Activated T-cell treated with anti-CD3 and anti-CD28 coated beads, Interleukin-2, amount 50 U/mL, for 24 hours (primary cell): ENCODE results near the gene TVP23A.

Source experiments
- DNase-seq: peaks from one replicate; pipeline ENCODE4 v3.0.0-alpha.2; 2020
- H3K27ac Mint-ChIP-seq: 2 replicates; pipeline ENCODE4 v1.8.0; 2020; ENCODE audit warnings: mild to moderate bottlenecking, mixed read lengths
- H3K27me3 Mint-ChIP-seq: 2 replicates; pipeline ENCODE4 v1.8.0; 2020; ENCODE audit warnings: mixed read lengths
- H3K36me3 Mint-ChIP-seq: 2 replicates; pipeline ENCODE4 v1.8.0; 2020; ENCODE audit warnings: low read depth, mixed read lengths
- H3K4me1 Mint-ChIP-seq: 2 replicates; pipeline ENCODE4 v1.8.0; 2020; ENCODE audit warnings: low read depth, mixed read lengths
- H3K4me3 Mint-ChIP-seq: 2 replicates; pipeline ENCODE4 v1.8.0; 2020; ENCODE audit warnings: mild to moderate bottlenecking, moderate library complexity, mixed read lengths
- H3K9me3 Mint-ChIP-seq: 2 replicates; pipeline ENCODE4 v1.8.0; 2020; ENCODE audit warnings: mixed read lengths

TVP23A gene

GRCh38 chr16:10817963-10818941 is at the start of gene TVP23A:
TVP23A (minus strand) TSS chr16:10818794; CDS start chr16:10818493, 301 bp downstream.
- no peak for DNase-seq
- no peaks in the 10 kb centered on the region for H3K36me3 Mint-ChIP-seq
- H3K4me3 Mint-ChIP-seq: no peak within 1 kb of the TSS
- peaks cover 17% of the 10 kb centered on the region for H3K27me3 Mint-ChIP-seq
- peaks cover 1% of the 10 kb centered on the region for H3K4me1 Mint-ChIP-seq
- no peak within 1 kb of the TSS for H3K27ac Mint-ChIP-seq
- no peaks in the 10 kb centered on the region for H3K9me3 Mint-ChIP-seq

- Mint-ChIP-seq H3K4me1 (peaks cover 45% of the 10 kb centered on the region), H3K4me3 (no peak overlapping the region), H3K27ac (no peak overlapping the region)
Measured at GRCh38 chr16:10868104-10868595, 49.6 kb upstream of the TVP23A start.

GRCh38 chr16:10867199-10867598 is 48.6 kb upstream of the TVP23A start:
- Mint-ChIP-seq H3K4me3 (no peak overlapping the region), H3K27me3 (peaks cover 29% of the 10 kb centered on the region), H3K9me3 (no peaks in the 10 kb centered on the region), H3K27ac (no peak overlapping the region), H3K4me1 (peaks cover 43% of the 10 kb centered on the region), H3K36me3 (no peaks in the 10 kb centered on the region)
- no peak for DNase-seq

More at GRCh38 chr16:10868104-10868595, 49.6 kb upstream of the TVP23A start:
- Mint-ChIP-seq H3K36me3 (no peaks in the 10 kb centered on the region), H3K9me3 (no peaks in the 10 kb centered on the region), H3K27me3 (peaks cover 30% of the 10 kb centered on the region)
- DNase-seq: no peak

GRCh38 chr16:10865991-10866966 is 47.7 kb upstream of the TVP23A start:
- Mint-ChIP-seq H3K36me3 (no peaks in the 10 kb centered on the region), H3K4me3 (no peak overlapping the region), H3K4me1 (peaks cover 37% of the 10 kb centered on the region), H3K9me3 (no peaks in the 10 kb centered on the region), H3K27me3 (peaks cover 31% of the 10 kb centered on the region), H3K27ac (no peak overlapping the region)
- no peak for DNase-seq

GRCh38 chr16:10862438-10862837 is 43.8 kb upstream of the TVP23A start:
- peaks cover 14% of the 10 kb centered on the region for H3K9me3 Mint-ChIP-seq
- peaks cover 18% of the 10 kb centered on the region for H3K27me3 Mint-ChIP-seq
- H3K4me3 Mint-ChIP-seq: no peak overlapping the region
- no peak overlapping the region for H3K27ac Mint-ChIP-seq
- H3K36me3 Mint-ChIP-seq: no peaks in the 10 kb centered on the region
- no peak for DNase-seq
- H3K4me1 Mint-ChIP-seq: peaks cover 4% of the 10 kb centered on the region

GRCh38 chr16:10859658-10860057 is 41.1 kb upstream of the TVP23A start:
- Mint-ChIP-seq H3K27me3 (peaks cover 12% of the 10 kb centered on the region), H3K4me3 (no peak overlapping the region), H3K36me3 (no peaks in the 10 kb centered on the region), H3K4me1 (peaks cover 4% of the 10 kb centered on the region), H3K27ac (no peak overlapping the region), H3K9me3 (peaks cover 14% of the 10 kb centered on the region)
- no peak for DNase-seq

GRCh38 chr16:10859020-10859419 is 40.4 kb upstream of the TVP23A start:
- Mint-ChIP-seq H3K27ac (no peak overlapping the region), H3K4me1 (peaks cover 4% of the 10 kb centered on the region), H3K9me3 (peaks cover 14% of the 10 kb centered on the region), H3K27me3 (peaks cover 11% of the 10 kb centered on the region), H3K36me3 (no peaks in the 10 kb centered on the region), H3K4me3 (no peak overlapping the region)
- no peak for DNase-seq

GRCh38 chr16:10858203-10858602 is 39.6 kb upstream of the TVP23A start:
- Mint-ChIP-seq H3K36me3 (no peaks in the 10 kb centered on the region), H3K27ac (no peak overlapping the region), H3K4me1 (peaks cover 5% of the 10 kb centered on the region), H3K27me3 (peaks cover 8% of the 10 kb centered on the region), H3K9me3 (peaks cover 14% of the 10 kb centered on the region), H3K4me3 (no peak overlapping the region)
- no peak for DNase-seq

- Mint-ChIP-seq H3K9me3 (peaks cover 14% of the 10 kb centered on the region), H3K4me3 (no peak overlapping the region), H3K36me3 (no peaks in the 10 kb centered on the region), H3K27ac (no peak overlapping the region), H3K27me3 (no peaks in the 10 kb centered on the region), H3K4me1 (peaks cover 13% of the 10 kb centered on the region)
- no peak for DNase-seq
Measured at GRCh38 chr16:10856042-10856441, 37.4 kb upstream of the TVP23A start.

GRCh38 chr16:10852948-10853347 is 34.4 kb upstream of the TVP23A start:
- Mint-ChIP-seq H3K4me3 (no peak overlapping the region), H3K9me3 (no peaks in the 10 kb centered on the region), H3K27ac (no peak overlapping the region), H3K4me1 (peaks cover 13% of the 10 kb centered on the region), H3K36me3 (no peaks in the 10 kb centered on the region), H3K27me3 (no peaks in the 10 kb centered on the region)
- DNase-seq: no peak

- no peaks in the 10 kb centered on the region for H3K9me3 Mint-ChIP-seq
- no peaks in the 10 kb centered on the region for H3K36me3 Mint-ChIP-seq
- no peak overlapping the region for H3K27ac Mint-ChIP-seq
- H3K27me3 Mint-ChIP-seq: peaks cover 4% of the 10 kb centered on the region
- peaks cover 13% of the 10 kb centered on the region for H3K4me1 Mint-ChIP-seq
- no peak for DNase-seq
- H3K4me3 Mint-ChIP-seq: no peak overlapping the region
Measured at GRCh38 chr16:10852286-10852685, 33.7 kb upstream of the TVP23A start.

GRCh38 chr16:10851512-10851911 is 32.9 kb upstream of the TVP23A start:
- H3K4me1 Mint-ChIP-seq: peaks cover 13% of the 10 kb centered on the region

GRCh38 chr16:10850478-10850850 is 31.9 kb upstream of the TVP23A start:
- no peak for DNase-seq
- no peak overlapping the region for H3K27ac Mint-ChIP-seq
- peaks cover 13% of the 10 kb centered on the region for H3K4me1 Mint-ChIP-seq
- peaks cover 20% of the 10 kb centered on the region for H3K27me3 Mint-ChIP-seq
- no peaks in the 10 kb centered on the region for H3K36me3 Mint-ChIP-seq
- H3K9me3 Mint-ChIP-seq: no peaks in the 10 kb centered on the region
- no peak overlapping the region for H3K4me3 Mint-ChIP-seq

More at GRCh38 chr16:10851512-10851911, 32.9 kb upstream of the TVP23A start:
- no peak overlapping the region for H3K4me3 Mint-ChIP-seq
- no peaks in the 10 kb centered on the region for H3K9me3 Mint-ChIP-seq
- H3K36me3 Mint-ChIP-seq: no peaks in the 10 kb centered on the region
- H3K27ac Mint-ChIP-seq: no peak overlapping the region
- DNase-seq: no peak
- H3K27me3 Mint-ChIP-seq: peaks cover 12% of the 10 kb centered on the region

- no peak overlapping the region for H3K27ac Mint-ChIP-seq
- no peak overlapping the region for H3K4me3 Mint-ChIP-seq
Measured at GRCh38 chr16:10849736-10850477, 31.3 kb upstream of the TVP23A start.

More at GRCh38 chr16:10849736-10850477, 31.3 kb upstream of the TVP23A start:
- no peak for DNase-seq
- H3K4me1 Mint-ChIP-seq: peaks cover 13% of the 10 kb centered on the region
- H3K9me3 Mint-ChIP-seq: no peaks in the 10 kb centered on the region
- H3K27me3 Mint-ChIP-seq: peaks cover 24% of the 10 kb centered on the region
- H3K36me3 Mint-ChIP-seq: no peaks in the 10 kb centered on the region
